Stimulated activated CD4-positive, alpha-beta T cell treated with anti-CD3 and anti-CD28 coated beads, Interleukin-12 subunit alpha, Interleukin-12 subunit beta, amount 100 ng/mL, for 48 hours (primary cell): ENCODE measurements around the gene PMAIP1.
A peak's percentile ranks its signal among the peaks of the same experiment; 100 is the strongest.
"Not testable (repeated sequence)": the region's sequence is repeated elsewhere in the genome, so short reads cannot be mapped to it uniquely, and the experiment has no call there.

ENCODE experiments used
- DNase-seq, 3 donors: peaks; one replicate each; pipeline ENCODE4 v3.0.0-alpha.2; 2020; ENCODE audit warnings: low read depth in 2 of 3, low spot score in 1 of 3

Gene PMAIP1

GRCh38 chr18:59884351-59884750 lies 15.4 kb upstream of the PMAIP1 start:
- no peak for DNase-seq

- DNase-seq: no peak
These were observed 14.1 kb upstream of the PMAIP1 start for GRCh38 chr18:59885579-59886163.

GRCh38 chr18:59886399-59886798 lies 13.4 kb upstream of the PMAIP1 start:
- not testable (repeated sequence) for DNase-seq

- no peak for DNase-seq
These were observed 7.7 kb upstream of the PMAIP1 start for GRCh38 chr18:59892123-59892522.

GRCh38 chr18:59893971-59894370 lies 5.8 kb upstream of the PMAIP1 start:
- no peak for DNase-seq

- no peak for DNase-seq
These were observed 2.4 kb upstream of the PMAIP1 start for GRCh38 chr18:59897321-59897954.

GRCh38 chr18:59898093-59898492 lies 1.7 kb upstream of the PMAIP1 start:
- no peak for DNase-seq

- no peak for DNase-seq
These were observed 1.0 kb upstream of the PMAIP1 start for GRCh38 chr18:59898609-59899297.

GRCh38 chr18:59900222-59901128 lies 679 bp downstream of the PMAIP1 start:
- DNase-seq: peak; percentile 50 to 63 (median 57)

- DNase-seq: peak in 1 of 3 donors; percentile 29
These were observed 2.6 kb downstream of the PMAIP1 start for GRCh38 chr18:59902131-59902992.

GRCh38 chr18:59902993-59903610 lies 3.3 kb downstream of the PMAIP1 start:
- DNase-seq: no peak

GRCh38 chr18:59904011-59904601 lies 4.3 kb downstream of the PMAIP1 start:
- no peak for DNase-seq

GRCh38 chr18:59905686-59906091 lies 5.9 kb downstream of the PMAIP1 start:
- no peak for DNase-seq

- DNase-seq: no peak
These were observed 6.4 kb downstream of the PMAIP1 start for GRCh38 chr18:59906203-59906602.

GRCh38 chr18:59907172-59907571 lies 7.4 kb downstream of the PMAIP1 start:
- DNase-seq: no peak

- DNase-seq: no peak
These were observed 7.9 kb downstream of the PMAIP1 start for GRCh38 chr18:59907660-59908059.

- no peak for DNase-seq
These were observed 9.0 kb downstream of the PMAIP1 start for GRCh38 chr18:59908799-59909198.

- DNase-seq: no peak
These were observed 9.7 kb downstream of the PMAIP1 start for GRCh38 chr18:59909289-59910036.

- no peak for DNase-seq
These were observed 11.2 kb downstream of the PMAIP1 start for GRCh38 chr18:59910967-59911366.
